Measurements from ENCODE around the gene PCBP3.

PCBP3 gene

GRCh38 chr21:45917241-45917640 lies 273.7 kb downstream of the PCBP3 start:
- no peak for TF ChIP-seq CTCF (IDR thresholded peaks at IDR 0.05; ENCODE audit: low read depth, low read length, missing control alignments)
- DNase-seq (ENCODE audit: low read depth): no peak
- no peak overlapping the region for H3K4me3 ChIP-seq (ENCODE audit: low read depth, low read length)
- in situ Hi-C loops (cut with HindIII; ENCODE audit: low sequenced_read_pairs): no loop called here

GRCh38 chr21:45918011-45918410 lies 274.5 kb downstream of the PCBP3 start:
- no peak overlapping the region for H3K4me3 ChIP-seq (ENCODE audit: low read depth, low read length)
- no peak for DNase-seq (ENCODE audit: low read depth)
- in situ Hi-C loops (cut with HindIII; ENCODE audit: low sequenced_read_pairs): no loop called here
- no peak for TF ChIP-seq CTCF (IDR thresholded peaks at IDR 0.05; ENCODE audit: low read depth, low read length, missing control alignments)

- no peak for DNase-seq (ENCODE audit: low read depth)
- in situ Hi-C loops (cut with HindIII; ENCODE audit: low sequenced_read_pairs): no loop called here
- TF ChIP-seq CTCF (IDR thresholded peaks at IDR 0.05; ENCODE audit: low read depth, low read length, missing control alignments): peak; percentile 2
- H3K4me3 ChIP-seq (ENCODE audit: low read depth, low read length): no peak overlapping the region
These were observed 275.4 kb downstream of the PCBP3 start for GRCh38 chr21:45918835-45919447.

- no peak for DNase-seq (ENCODE audit: low read depth)
- no peak for TF ChIP-seq CTCF (IDR thresholded peaks at IDR 0.05; ENCODE audit: low read depth, low read length, missing control alignments)
- H3K4me3 ChIP-seq (ENCODE audit: low read depth, low read length): no peak overlapping the region
- in situ Hi-C loops (cut with HindIII; ENCODE audit: low sequenced_read_pairs): no loop called here
These were observed 276.1 kb downstream of the PCBP3 start for GRCh38 chr21:45919593-45919992.

- TF ChIP-seq CTCF (IDR thresholded peaks at IDR 0.05; ENCODE audit: low read depth, low read length, missing control alignments): no peak
- no peak for DNase-seq (ENCODE audit: low read depth)
- in situ Hi-C loops (cut with HindIII; ENCODE audit: low sequenced_read_pairs): no loop called here
- H3K4me3 ChIP-seq (ENCODE audit: low read depth, low read length): no peak overlapping the region
These were observed 277.5 kb downstream of the PCBP3 start for GRCh38 chr21:45920824-45921600.

- no peak for TF ChIP-seq CTCF (IDR thresholded peaks at IDR 0.05; ENCODE audit: low read depth, low read length, missing control alignments)
- in situ Hi-C loops (cut with HindIII; ENCODE audit: low sequenced_read_pairs): no loop called here
- H3K4me3 ChIP-seq (ENCODE audit: low read depth, low read length): no peak overlapping the region
- DNase-seq (ENCODE audit: low read depth): no peak
These were observed 278.4 kb downstream of the PCBP3 start for GRCh38 chr21:45921917-45922316.

All from astrocyte of the cerebellum (primary cell).